ENCODE measurements around the gene SRPK2. TPM values are rescaled to one million over a fixed set of nuclear protein-coding genes. Genes with fewer than 3 reads are reported as not detected.

SRPK2 gene
- total and polyA plus RNA-seq, 2 donors (not counting 1 experiment from before 2014, with no cell fraction given), result 15.2 to 108 TPM

GRCh38 chr7:105269397-105269796 is 119.3 kb downstream of the SRPK2 start:
- Histone ChIP-seq H3K4me3 (ENCODE audit: control extremely low read depth in 1 of 5, extremely low read depth in 1 of 5, insufficient read depth in 1 of 5, low read depth in 2 of 5, low read length in 4 of 5) (peak overlapping the region; percentile 20 to 73 (median 48)), H3K79me2 (ENCODE audit: control insufficient read depth, insufficient read depth, low read length) (peaks cover 91% of the 10 kb centered on the region), H3K27ac (ENCODE audit: low read length in 2 of 2) (peak overlapping the region in 1 of 2 donors; percentile 61), H3K4me1 (ENCODE audit: control insufficient read depth in 2 of 2, insufficient read depth in 2 of 2, low read length in 2 of 2) (peaks cover 15 to 18% of the 10 kb centered on the region in 2 donors), H3K4me2 (replicated peaks; ENCODE audit: low read depth, low read length, poor library complexity, severe bottlenecking) (peak overlapping the region; percentile 80), H2AFZ (ENCODE audit: insufficient read depth, low read depth, low read length, poor library complexity, severe bottlenecking) (peak overlapping the region; percentile 70), H4K20me1 (ENCODE audit: control insufficient read depth, insufficient read depth, low read length, poor library complexity, severe bottlenecking) (peaks cover 9% of the 10 kb centered on the region), H3K36me3 (replicated peaks in 1 of 2; ENCODE audit: control extremely low read depth in 1 of 2, control insufficient read depth in 1 of 2, extremely low read depth in 1 of 2, insufficient read depth in 2 of 2, low read length in 1 of 2) (no peaks in the 10 kb centered on the region), H3K27me3 (replicated peaks in 1 of 4; ENCODE audit: control extremely low read depth in 1 of 4, control insufficient read depth in 3 of 4, insufficient read depth in 4 of 4, low read length in 3 of 4) (no peaks in the 10 kb centered on the region), H3K9ac (ENCODE audit: low read length) (peak overlapping the region; percentile 68), H3K9me3 (ENCODE audit: control extremely low read depth in 1 of 3, control insufficient read depth in 2 of 3, insufficient read depth in 1 of 3, low read length in 2 of 3) (no peaks in the 10 kb centered on the region)
- ChIA-PET POLR2A (interaction anchor here (1.2 kb wide), 1 partner anchor 119 kb away, joined by 3 read pairs; the partner anchor contains the start of gene SRPK2), CTCF (interaction anchor here (0.6 to 2.2 kb wide), 4 partner anchors 8 to 165 kb away, joined by 4 to 10 read pairs (median 4); no protein-coding TSS in a partner anchor)
- TF ChIP-seq EZH2 (IDR thresholded peaks at IDR 0.05; ENCODE audit: borderline replicate concordance, insufficient read depth, low read depth, low read length, poor library complexity, severe bottlenecking), result no peak
- no CpG with 5 or more reads among the region's 3 CpGs for WGBS (ENCODE audit: insufficient coverage)
- Mint-ChIP-seq H3K9me3 (ENCODE audit: insufficient read depth) (no peaks in the 10 kb centered on the region), H3K27ac (peak overlapping the region; percentile 27), H3K27me3 (no peaks in the 10 kb centered on the region), H3K4me1 (peaks cover 52% of the 10 kb centered on the region), H3K4me3 (peak overlapping the region; percentile 82)
- intact Hi-C loops (cut with micrococcal nuclease), result loop anchor here (2.0 kb wide), 2 partner anchors 83 to 119 kb away; partner anchors contain the start of gene SRPK2
- peak; percentile 18 for ATAC-seq (ENCODE audit: low read depth)
- DNase-seq, result no peak

DNA sequence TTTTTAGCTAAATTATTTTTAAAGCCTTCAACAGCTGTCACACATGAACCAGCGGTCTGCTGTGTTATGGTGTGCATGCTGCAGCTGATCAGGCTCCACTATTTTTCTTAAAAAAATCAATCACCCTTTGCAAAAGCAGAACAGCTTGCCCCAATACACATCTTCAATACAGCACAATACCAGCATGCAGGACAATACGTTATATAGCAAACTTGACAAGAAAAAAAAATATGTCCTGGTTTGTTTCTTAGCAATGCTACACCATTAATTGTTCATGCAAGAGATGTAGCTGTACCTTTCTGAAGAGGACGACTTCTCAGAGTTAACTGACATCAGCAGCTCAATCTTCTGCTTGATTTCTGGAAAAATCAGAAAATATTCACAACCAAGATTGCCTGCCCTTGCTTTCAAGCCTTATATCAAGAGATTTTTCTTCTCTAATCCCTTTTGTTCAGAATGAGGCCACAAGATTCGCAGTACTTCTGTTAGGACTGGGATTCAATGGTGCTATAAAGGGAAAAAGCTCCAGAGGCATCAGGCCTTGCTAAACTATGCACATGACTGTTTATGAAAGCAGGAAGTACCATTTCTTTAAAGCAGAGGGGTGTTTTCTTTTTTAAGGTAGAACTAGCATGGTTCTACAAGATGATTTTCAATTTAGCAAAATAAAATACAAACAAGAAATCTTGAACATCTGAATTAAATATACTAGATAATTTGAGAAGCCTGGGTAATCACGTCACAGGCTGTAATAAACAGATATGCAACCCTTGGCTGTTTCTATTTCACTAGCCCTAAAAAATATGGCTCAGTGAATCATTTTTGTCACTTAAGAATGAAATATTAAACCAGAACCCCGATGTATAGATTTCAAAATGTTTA is 120.0 kb downstream of the SRPK2 start:
- 0% methylated on average over 1 of the region's 6 CpGs for WGBS (ENCODE audit: insufficient coverage)
- peak overlapping the region; percentile 82 for H3K4me3 Mint-ChIP-seq
- H3K27ac Mint-ChIP-seq, result peak overlapping the region; percentile 79
- Histone ChIP-seq H3K4me3 (ENCODE audit: control extremely low read depth in 1 of 5, extremely low read depth in 1 of 5, insufficient read depth in 1 of 5, low read depth in 2 of 5, low read length in 4 of 5) (peak overlapping the region; percentile 20 to 73 (median 48)), H3K27me3 (replicated peaks in 1 of 4; ENCODE audit: control extremely low read depth in 1 of 4, control insufficient read depth in 3 of 4, insufficient read depth in 4 of 4, low read length in 3 of 4) (no peaks in the 10 kb centered on the region), H3K4me2 (replicated peaks; ENCODE audit: low read depth, low read length, poor library complexity, severe bottlenecking) (peak overlapping the region; percentile 80), H3K79me2 (ENCODE audit: control insufficient read depth, insufficient read depth, low read length) (peaks cover 91% of the 10 kb centered on the region), H3K27ac (ENCODE audit: low read length in 2 of 2) (peak overlapping the region; percentile 20 to 61), H4K20me1 (ENCODE audit: control insufficient read depth, insufficient read depth, low read length, poor library complexity, severe bottlenecking) (peaks cover 3% of the 10 kb centered on the region), H3K9me3 (ENCODE audit: control extremely low read depth in 1 of 3, control insufficient read depth in 2 of 3, insufficient read depth in 1 of 3, low read length in 2 of 3) (no peaks in the 10 kb centered on the region), H3K4me1 (ENCODE audit: control insufficient read depth in 2 of 2, insufficient read depth in 2 of 2, low read length in 2 of 2) (peaks cover 15 to 18% of the 10 kb centered on the region in 2 donors), H2AFZ (ENCODE audit: insufficient read depth, low read depth, low read length, poor library complexity, severe bottlenecking) (peak overlapping the region; percentile 70), H3K36me3 (replicated peaks in 1 of 2; ENCODE audit: control extremely low read depth in 1 of 2, control insufficient read depth in 1 of 2, extremely low read depth in 1 of 2, insufficient read depth in 2 of 2, low read length in 1 of 2) (no peaks in the 10 kb centered on the region), H3K9ac (ENCODE audit: low read length) (peak overlapping the region; percentile 68)
- H3K9me3 Mint-ChIP-seq (ENCODE audit: insufficient read depth), result no peaks in the 10 kb centered on the region
- ATAC-seq (ENCODE audit: low read depth) (peak; percentile 69), DNase-seq (peak; percentile 57)
- ChIA-PET POLR2A (interaction anchor here (1.2 kb wide), 1 partner anchor 120 kb away, joined by 3 read pairs; the partner anchor contains the start of gene SRPK2), CTCF (interaction anchor here (0.6 to 1.4 kb wide), 4 partner anchors 84 to 346 kb away, joined by 3 to 4 read pairs (median 4); no protein-coding TSS in a partner anchor)
- peaks cover 53% of the 10 kb centered on the region for H3K4me1 Mint-ChIP-seq
- intact Hi-C loops (cut with micrococcal nuclease), result loop anchor here (2.0 kb wide), 2 partner anchors 84 to 120 kb away; partner anchors contain the start of gene SRPK2
- no peak for TF ChIP-seq EZH2 (IDR thresholded peaks at IDR 0.05; ENCODE audit: borderline replicate concordance, insufficient read depth, low read depth, low read length, poor library complexity, severe bottlenecking)
- TF ChIP-seq CTCF (IDR thresholded peaks at IDR 0.05), result no peak
- no peaks in the 10 kb centered on the region for H3K27me3 Mint-ChIP-seq
